GM21717 (cell line): ENCODE data around the gene MARCHF7.

Experiments
- ATAC-seq: cut with Tn5 transposase; IDR thresholded peaks from one replicate; pipeline ENCODE4 v1.9.1; 2021; ENCODE audit warnings: mild to moderate bottlenecking, moderate library complexity; ENCODE audit not compliant: unreplicated experiment

The MARCHF7 gene

DNA sequence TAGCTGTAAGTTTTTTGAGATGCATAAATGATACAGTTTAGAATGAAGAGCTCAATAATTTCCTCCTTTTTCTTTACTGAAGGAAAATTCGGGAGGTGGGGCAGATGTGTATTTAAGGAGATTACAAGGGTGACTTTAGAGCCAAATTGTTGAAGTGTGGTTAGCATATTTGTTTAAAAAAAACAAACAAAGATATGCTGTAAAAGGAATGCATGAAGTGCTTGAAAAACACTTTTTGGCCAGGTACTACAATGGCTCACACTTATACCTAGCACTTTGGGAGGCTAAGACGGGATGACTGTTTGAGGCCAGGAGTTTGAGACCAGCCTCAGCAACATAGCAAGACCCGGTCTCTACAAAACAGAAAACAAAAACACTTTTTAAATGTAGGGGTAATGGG lies 47.3 kb downstream of the MARCHF7 start:
- no peak for ATAC-seq

GRCh38 chr2:159760326-159760725 lies 48.0 kb downstream of the MARCHF7 start:
- no peak for ATAC-seq

- ATAC-seq: no peak
Measured at GRCh38 chr2:159762075-159762474, 49.8 kb downstream of the MARCHF7 start.
